Panc1 (cell line): ENCODE results near the gene EFL1.

ENCODE experiments used
- POLR2AphosphoS5 ChIP-seq: IDR thresholded peaks from 2 replicates; pipeline ENCODE4 v1.6.1; 2012; ENCODE audit warnings: mild to moderate bottlenecking, low read depth, low read length, moderate library complexity
- SIN3A ChIP-seq: IDR thresholded peaks from 2 replicates; pipeline ENCODE4 v1.6.1; 2012; ENCODE audit warnings: low read depth, mild to moderate bottlenecking, low read length, moderate library complexity, borderline replicate concordance; ENCODE audit not compliant: insufficient read depth
- TCF7L2 ChIP-seq: IDR thresholded peaks from 2 replicates; pipeline ENCODE4 v1.6.1; 2011; ENCODE audit warnings: mild to moderate bottlenecking, low read depth, low read length, inconsistent platforms
- TF ChIP-seq, protein P1 (sequence below): fragments of 450-650 bp; IDR thresholded peaks from 2 replicates; pipeline ENCODE4 v1.5.1; 2017; ENCODE audit warnings: mild to moderate bottlenecking
- TF ChIP-seq, protein P2 (sequence below), 2 experiments: IDR thresholded peaks; 2 replicates each; pipeline ENCODE4 v1.6.1; 2011 to 2012; ENCODE audit warnings: low read depth in 2 of 2, control low read depth in 1 of 2, low read length in 1 of 2, mild to moderate bottlenecking in 1 of 2, moderate library complexity in 1 of 2; ENCODE audit not compliant: insufficient read depth in 1 of 2

DNA sequence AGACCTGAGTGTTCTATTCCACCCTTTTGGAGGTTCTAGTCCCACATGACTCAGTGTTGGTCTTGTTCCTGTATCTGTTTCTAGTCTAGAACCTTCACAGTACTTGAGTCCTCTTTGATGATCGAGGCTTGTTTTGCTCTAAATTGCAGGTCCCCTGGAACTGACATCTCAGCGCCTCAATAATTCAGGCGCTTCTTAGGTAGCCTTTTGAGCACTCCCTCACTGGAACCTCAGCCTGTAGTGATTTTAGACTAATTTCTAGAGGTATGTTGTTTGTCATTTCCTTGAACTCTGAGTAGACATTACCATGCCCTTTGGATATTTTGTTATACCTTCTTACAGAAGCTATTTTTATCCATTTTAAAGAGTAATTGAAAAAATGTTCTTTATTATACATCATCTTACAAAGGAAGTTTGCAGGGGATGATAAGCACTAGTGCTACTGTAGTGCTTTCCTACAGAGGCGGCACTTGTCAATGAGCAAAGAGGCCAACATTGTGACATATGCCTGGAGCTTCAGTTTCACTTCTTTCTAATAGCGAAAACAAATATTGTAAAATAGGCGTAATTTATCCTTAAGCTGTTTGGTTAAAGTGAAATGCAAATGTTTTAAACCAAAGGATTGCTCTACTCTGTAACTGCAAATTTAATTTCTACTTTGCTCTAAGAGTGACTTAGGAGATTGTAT, 75.7 kb downstream of the EFL1 start:
- TF ChIP-seq, protein P1, sequence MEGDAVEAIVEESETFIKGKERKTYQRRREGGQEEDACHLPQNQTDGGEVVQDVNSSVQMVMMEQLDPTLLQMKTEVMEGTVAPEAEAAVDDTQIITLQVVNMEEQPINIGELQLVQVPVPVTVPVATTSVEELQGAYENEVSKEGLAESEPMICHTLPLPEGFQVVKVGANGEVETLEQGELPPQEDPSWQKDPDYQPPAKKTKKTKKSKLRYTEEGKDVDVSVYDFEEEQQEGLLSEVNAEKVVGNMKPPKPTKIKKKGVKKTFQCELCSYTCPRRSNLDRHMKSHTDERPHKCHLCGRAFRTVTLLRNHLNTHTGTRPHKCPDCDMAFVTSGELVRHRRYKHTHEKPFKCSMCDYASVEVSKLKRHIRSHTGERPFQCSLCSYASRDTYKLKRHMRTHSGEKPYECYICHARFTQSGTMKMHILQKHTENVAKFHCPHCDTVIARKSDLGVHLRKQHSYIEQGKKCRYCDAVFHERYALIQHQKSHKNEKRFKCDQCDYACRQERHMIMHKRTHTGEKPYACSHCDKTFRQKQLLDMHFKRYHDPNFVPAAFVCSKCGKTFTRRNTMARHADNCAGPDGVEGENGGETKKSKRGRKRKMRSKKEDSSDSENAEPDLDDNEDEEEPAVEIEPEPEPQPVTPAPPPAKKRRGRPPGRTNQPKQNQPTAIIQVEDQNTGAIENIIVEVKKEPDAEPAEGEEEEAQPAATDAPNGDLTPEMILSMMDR, result no peak
- TF ChIP-seq POLR2AphosphoS5, result no peak
- TF ChIP-seq TCF7L2, result no peak
- TF ChIP-seq, protein P2, sequence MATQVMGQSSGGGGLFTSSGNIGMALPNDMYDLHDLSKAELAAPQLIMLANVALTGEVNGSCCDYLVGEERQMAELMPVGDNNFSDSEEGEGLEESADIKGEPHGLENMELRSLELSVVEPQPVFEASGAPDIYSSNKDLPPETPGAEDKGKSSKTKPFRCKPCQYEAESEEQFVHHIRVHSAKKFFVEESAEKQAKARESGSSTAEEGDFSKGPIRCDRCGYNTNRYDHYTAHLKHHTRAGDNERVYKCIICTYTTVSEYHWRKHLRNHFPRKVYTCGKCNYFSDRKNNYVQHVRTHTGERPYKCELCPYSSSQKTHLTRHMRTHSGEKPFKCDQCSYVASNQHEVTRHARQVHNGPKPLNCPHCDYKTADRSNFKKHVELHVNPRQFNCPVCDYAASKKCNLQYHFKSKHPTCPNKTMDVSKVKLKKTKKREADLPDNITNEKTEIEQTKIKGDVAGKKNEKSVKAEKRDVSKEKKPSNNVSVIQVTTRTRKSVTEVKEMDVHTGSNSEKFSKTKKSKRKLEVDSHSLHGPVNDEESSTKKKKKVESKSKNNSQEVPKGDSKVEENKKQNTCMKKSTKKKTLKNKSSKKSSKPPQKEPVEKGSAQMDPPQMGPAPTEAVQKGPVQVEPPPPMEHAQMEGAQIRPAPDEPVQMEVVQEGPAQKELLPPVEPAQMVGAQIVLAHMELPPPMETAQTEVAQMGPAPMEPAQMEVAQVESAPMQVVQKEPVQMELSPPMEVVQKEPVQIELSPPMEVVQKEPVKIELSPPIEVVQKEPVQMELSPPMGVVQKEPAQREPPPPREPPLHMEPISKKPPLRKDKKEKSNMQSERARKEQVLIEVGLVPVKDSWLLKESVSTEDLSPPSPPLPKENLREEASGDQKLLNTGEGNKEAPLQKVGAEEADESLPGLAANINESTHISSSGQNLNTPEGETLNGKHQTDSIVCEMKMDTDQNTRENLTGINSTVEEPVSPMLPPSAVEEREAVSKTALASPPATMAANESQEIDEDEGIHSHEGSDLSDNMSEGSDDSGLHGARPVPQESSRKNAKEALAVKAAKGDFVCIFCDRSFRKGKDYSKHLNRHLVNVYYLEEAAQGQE (IDR thresholded peaks at IDR 0.05; ENCODE audit: insufficient read depth in 1 of 2, low read depth in 2 of 2, low read length in 1 of 2), result no peak
- TF ChIP-seq SIN3A, result no peak
